ENCODE results near the gene STK38L.
"Not testable (repeated sequence)": the region's sequence is repeated elsewhere in the genome, so short reads cannot be mapped to it uniquely, and the experiment has no call there.

Gene STK38L

DNA sequence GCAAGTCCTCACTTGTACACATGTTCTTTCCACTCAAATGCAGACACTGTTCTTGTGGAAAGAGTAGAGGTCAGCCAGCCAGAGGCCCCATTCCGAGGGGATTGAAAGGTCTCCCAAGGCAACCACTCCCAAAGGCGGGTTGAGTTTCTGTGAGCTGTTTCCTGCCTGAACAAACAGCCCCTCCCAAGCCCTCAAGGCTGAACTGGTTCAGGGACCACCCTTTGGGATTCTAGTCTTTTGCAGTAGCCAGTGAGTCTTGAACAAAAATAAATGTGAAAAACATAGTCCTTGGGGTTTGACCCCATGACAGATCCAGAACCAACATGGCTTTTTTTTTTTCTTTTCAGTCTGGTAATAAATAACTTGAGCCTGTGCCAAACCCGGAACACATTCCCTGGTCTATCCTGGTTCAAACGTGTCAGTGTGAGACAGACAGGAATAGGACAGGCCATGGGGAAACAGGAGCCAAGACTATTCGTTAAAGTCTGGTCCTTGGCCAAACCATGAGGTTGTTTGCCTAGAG, 17.6 kb upstream of the STK38L start:
- no peak overlapping the region for H3K4me3 ChIP-seq (ENCODE audit: low read depth, low read length)
- DNase-seq (ENCODE audit: low read depth) = peak; percentile 36
- TF ChIP-seq, protein P1, sequence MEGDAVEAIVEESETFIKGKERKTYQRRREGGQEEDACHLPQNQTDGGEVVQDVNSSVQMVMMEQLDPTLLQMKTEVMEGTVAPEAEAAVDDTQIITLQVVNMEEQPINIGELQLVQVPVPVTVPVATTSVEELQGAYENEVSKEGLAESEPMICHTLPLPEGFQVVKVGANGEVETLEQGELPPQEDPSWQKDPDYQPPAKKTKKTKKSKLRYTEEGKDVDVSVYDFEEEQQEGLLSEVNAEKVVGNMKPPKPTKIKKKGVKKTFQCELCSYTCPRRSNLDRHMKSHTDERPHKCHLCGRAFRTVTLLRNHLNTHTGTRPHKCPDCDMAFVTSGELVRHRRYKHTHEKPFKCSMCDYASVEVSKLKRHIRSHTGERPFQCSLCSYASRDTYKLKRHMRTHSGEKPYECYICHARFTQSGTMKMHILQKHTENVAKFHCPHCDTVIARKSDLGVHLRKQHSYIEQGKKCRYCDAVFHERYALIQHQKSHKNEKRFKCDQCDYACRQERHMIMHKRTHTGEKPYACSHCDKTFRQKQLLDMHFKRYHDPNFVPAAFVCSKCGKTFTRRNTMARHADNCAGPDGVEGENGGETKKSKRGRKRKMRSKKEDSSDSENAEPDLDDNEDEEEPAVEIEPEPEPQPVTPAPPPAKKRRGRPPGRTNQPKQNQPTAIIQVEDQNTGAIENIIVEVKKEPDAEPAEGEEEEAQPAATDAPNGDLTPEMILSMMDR (IDR thresholded peaks at IDR 0.05; ENCODE audit: control insufficient read depth, extremely low read depth, insufficient read depth) = no peak

GRCh38 chr12:27229367-27229766, 14.7 kb upstream of the STK38L start:
- no peak overlapping the region for H3K4me3 ChIP-seq (ENCODE audit: low read depth, low read length)
- no peak for DNase-seq (ENCODE audit: low read depth)
- TF ChIP-seq, protein P1 (IDR thresholded peaks at IDR 0.05; ENCODE audit: control insufficient read depth, extremely low read depth, insufficient read depth) = no peak

DNA sequence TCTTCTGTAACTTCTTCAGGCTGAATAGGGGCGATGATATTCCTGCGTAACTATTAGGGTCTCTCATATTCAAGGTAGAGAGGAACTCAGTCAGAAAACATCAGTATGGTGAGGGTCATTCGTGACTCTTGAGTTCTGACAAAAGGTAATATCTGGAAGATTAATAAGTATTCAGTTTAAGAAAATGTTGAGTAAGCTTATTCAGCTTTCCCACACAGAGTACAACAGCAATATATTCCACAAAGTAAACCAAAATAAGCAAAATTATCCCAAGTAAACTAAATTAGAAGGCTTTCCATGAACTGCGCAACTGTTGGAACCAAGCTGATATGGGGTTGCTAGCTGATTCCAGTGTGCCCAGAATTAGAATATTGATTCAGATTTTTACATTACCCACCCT, 12.7 kb upstream of the STK38L start:
- not testable (repeated sequence) for H3K4me3 ChIP-seq (ENCODE audit: low read depth, low read length); DNase-seq (ENCODE audit: low read depth)

DNA sequence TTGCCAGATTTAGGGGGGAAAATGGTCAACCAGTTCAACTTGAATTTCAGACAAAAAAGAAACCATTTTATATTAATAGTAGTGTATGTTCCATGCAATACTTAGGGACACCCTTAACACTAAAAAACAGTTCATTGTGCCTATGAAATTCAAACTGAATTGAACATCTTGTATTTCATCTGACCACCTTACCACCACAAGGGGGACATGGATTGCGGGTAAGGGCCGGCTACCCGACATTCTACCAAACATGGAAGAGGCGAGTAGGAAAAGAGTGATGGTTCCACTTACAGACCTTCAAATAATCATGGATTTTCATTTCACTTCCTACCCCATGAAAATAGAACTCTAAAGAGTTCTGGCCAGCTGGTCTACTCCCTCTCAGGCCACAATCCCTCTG, 10.3 kb upstream of the STK38L start:
- no peak for DNase-seq (ENCODE audit: low read depth)
- TF ChIP-seq, protein P1 (IDR thresholded peaks at IDR 0.05; ENCODE audit: control insufficient read depth, extremely low read depth, insufficient read depth) = no peak

DNA sequence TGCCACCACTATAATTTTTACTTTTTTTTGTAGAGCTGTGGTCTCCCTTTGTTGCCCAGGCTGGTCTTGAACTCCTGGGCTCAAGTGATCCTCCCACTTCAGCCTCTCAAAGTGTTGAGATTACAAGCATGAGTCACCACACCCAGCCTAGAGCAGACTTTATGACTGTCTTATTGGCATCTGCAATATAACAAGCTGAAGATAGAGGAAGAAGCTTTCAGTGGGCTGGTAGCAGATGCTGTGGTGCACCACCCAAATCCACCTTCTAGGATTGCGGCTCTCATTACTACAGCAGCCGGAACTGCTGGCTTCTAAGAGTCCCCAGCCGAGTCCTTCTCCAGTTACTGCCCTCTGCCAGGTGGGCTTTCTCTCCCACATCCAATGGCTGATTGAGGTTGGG, 7.6 kb upstream of the STK38L start:
- no peak overlapping the region for H3K4me3 ChIP-seq (ENCODE audit: low read depth, low read length)
- TF ChIP-seq, protein P1 (IDR thresholded peaks at IDR 0.05; ENCODE audit: control insufficient read depth, extremely low read depth, insufficient read depth) = no peak
- no peak for DNase-seq (ENCODE audit: low read depth)

More for the DNA sequence above, 10.3 kb upstream of the STK38L start:
- H3K4me3 ChIP-seq (ENCODE audit: low read depth, low read length) = no peak overlapping the region

- no peak overlapping the region for H3K4me3 ChIP-seq (ENCODE audit: low read depth, low read length)
- TF ChIP-seq, protein P1 (IDR thresholded peaks at IDR 0.05; ENCODE audit: control insufficient read depth, extremely low read depth, insufficient read depth) = no peak
- no peak for DNase-seq (ENCODE audit: low read depth)
Measured at GRCh38 chr12:27237790-27238771, 6.0 kb upstream of the STK38L start.

GRCh38 chr12:27243006-27243405, 1.1 kb upstream of the STK38L start:
- H3K4me3 ChIP-seq (ENCODE audit: low read depth, low read length) = no peak overlapping the region
- TF ChIP-seq, protein P1 (IDR thresholded peaks at IDR 0.05; ENCODE audit: control insufficient read depth, extremely low read depth, insufficient read depth) = no peak
- no peak for DNase-seq (ENCODE audit: low read depth)
